HTR-8/SVneo (cell line): ENCODE measurements around the gene BPIFB1.

ENCODE experiments used
- DNase-seq: peaks from one replicate; pipeline ENCODE4 v3.0.0; 2011; ENCODE audit warnings: low spot score, mixed read lengths; ENCODE audit not compliant: insufficient read length
- FAIRE-seq: peaks from 2 replicates; lab custom pipeline; 2011; peaks lifted over from hg19 to GRCh38; lab: Jason Lieb, UNC

The BPIFB1 gene

GRCh38 chr20:33272155-33272873 lies 10.7 kb upstream of the BPIFB1 start:
- DNase-seq (no peak), FAIRE-seq (no peak)

- FAIRE-seq (no peak), DNase-seq (no peak)
Observed at GRCh38 chr20:33273117-33273851, 9.7 kb upstream of the BPIFB1 start.

GRCh38 chr20:33275215-33275614 lies 7.8 kb upstream of the BPIFB1 start:
- DNase-seq (no peak), FAIRE-seq (peak; percentile 86)

- no peak for FAIRE-seq
- no peak for DNase-seq
Observed at GRCh38 chr20:33275871-33276270, 7.1 kb upstream of the BPIFB1 start.

- no peak for FAIRE-seq
Observed at GRCh38 chr20:33276303-33277113, 6.5 kb upstream of the BPIFB1 start.

GRCh38 chr20:33277471-33278441 lies 5.3 kb upstream of the BPIFB1 start:
- FAIRE-seq: no peak
- no peak for DNase-seq

More at GRCh38 chr20:33276303-33277113, 6.5 kb upstream of the BPIFB1 start:
- no peak for DNase-seq

- FAIRE-seq (no peak), DNase-seq (no peak)
Observed at GRCh38 chr20:33278700-33279099, 4.3 kb upstream of the BPIFB1 start.

GRCh38 chr20:33279261-33279910 lies 3.6 kb upstream of the BPIFB1 start:
- FAIRE-seq (no peak), DNase-seq (no peak)

- DNase-seq (no peak), FAIRE-seq (no peak)
Observed at GRCh38 chr20:33280000-33280680, 2.9 kb upstream of the BPIFB1 start.

GRCh38 chr20:33280775-33281174 lies 2.2 kb upstream of the BPIFB1 start:
- FAIRE-seq: no peak

GRCh38 chr20:33281550-33282146 lies 1.4 kb upstream of the BPIFB1 start:
- FAIRE-seq (no peak), DNase-seq (no peak)

More at GRCh38 chr20:33280775-33281174, 2.2 kb upstream of the BPIFB1 start:
- no peak for DNase-seq

GRCh38 chr20:33282196-33282934 lies 649 bp upstream of the BPIFB1 start:
- FAIRE-seq (no peak), DNase-seq (no peak)

- DNase-seq: no peak
- FAIRE-seq: no peak
Observed at GRCh38 chr20:33284284-33284683, 1.3 kb downstream of the BPIFB1 start.

- DNase-seq (no peak), FAIRE-seq (no peak)
Observed at GRCh38 chr20:33284937-33285336, 1.9 kb downstream of the BPIFB1 start.

GRCh38 chr20:33285861-33286495 lies 3.0 kb downstream of the BPIFB1 start:
- DNase-seq (no peak), FAIRE-seq (no peak)

GRCh38 chr20:33287884-33288283 lies 4.9 kb downstream of the BPIFB1 start:
- FAIRE-seq: no peak
- no peak for DNase-seq

- FAIRE-seq: no peak
- DNase-seq: no peak
Observed at GRCh38 chr20:33290852-33291251, 7.8 kb downstream of the BPIFB1 start.
